ENCODE measurements around the gene KIAA0586. TPM values are rescaled to one million over a fixed set of nuclear protein-coding genes. Genes with fewer than 3 reads are reported as not detected.
A peak's percentile ranks its signal among the peaks of the same experiment; 100 is the strongest.

The KIAA0586 gene
- total and polyA plus RNA-seq, 2 of the 13 experiments (the other 11 are each of a cell fraction or from before 2014, with no cell fraction given): 12.6 to 25.2 TPM

DNA sequence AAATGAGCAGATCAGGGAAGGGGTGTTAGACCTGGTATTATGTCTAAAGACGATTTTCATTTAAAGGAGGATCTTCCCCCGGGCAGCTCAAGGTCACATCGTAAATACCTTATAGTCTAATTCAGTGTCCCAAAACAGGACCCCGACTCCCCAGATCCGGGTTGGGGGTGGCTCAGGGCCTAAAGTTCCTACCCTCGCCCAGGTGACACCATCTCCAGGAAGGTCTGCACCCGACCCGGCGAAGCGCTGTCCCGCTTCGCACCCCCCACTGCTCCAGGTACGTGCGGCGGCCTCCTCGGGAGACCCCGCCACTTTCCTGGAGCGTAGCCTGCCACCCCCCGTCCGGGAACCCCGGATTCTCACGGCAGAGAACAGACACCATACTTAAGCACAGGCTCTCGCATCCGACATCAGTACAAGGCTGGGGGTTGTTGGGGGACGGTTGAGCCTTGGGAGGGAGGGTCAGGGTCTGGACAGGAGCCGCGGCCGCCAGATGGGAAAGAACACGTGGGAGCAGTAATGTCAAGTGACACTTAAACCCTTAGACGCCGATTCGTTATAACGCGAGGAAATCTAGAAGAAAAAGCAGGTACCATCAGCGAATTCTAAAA lies 744 bp upstream of the KIAA0586 start (continued):
- TF ChIP-seq, protein P1, sequence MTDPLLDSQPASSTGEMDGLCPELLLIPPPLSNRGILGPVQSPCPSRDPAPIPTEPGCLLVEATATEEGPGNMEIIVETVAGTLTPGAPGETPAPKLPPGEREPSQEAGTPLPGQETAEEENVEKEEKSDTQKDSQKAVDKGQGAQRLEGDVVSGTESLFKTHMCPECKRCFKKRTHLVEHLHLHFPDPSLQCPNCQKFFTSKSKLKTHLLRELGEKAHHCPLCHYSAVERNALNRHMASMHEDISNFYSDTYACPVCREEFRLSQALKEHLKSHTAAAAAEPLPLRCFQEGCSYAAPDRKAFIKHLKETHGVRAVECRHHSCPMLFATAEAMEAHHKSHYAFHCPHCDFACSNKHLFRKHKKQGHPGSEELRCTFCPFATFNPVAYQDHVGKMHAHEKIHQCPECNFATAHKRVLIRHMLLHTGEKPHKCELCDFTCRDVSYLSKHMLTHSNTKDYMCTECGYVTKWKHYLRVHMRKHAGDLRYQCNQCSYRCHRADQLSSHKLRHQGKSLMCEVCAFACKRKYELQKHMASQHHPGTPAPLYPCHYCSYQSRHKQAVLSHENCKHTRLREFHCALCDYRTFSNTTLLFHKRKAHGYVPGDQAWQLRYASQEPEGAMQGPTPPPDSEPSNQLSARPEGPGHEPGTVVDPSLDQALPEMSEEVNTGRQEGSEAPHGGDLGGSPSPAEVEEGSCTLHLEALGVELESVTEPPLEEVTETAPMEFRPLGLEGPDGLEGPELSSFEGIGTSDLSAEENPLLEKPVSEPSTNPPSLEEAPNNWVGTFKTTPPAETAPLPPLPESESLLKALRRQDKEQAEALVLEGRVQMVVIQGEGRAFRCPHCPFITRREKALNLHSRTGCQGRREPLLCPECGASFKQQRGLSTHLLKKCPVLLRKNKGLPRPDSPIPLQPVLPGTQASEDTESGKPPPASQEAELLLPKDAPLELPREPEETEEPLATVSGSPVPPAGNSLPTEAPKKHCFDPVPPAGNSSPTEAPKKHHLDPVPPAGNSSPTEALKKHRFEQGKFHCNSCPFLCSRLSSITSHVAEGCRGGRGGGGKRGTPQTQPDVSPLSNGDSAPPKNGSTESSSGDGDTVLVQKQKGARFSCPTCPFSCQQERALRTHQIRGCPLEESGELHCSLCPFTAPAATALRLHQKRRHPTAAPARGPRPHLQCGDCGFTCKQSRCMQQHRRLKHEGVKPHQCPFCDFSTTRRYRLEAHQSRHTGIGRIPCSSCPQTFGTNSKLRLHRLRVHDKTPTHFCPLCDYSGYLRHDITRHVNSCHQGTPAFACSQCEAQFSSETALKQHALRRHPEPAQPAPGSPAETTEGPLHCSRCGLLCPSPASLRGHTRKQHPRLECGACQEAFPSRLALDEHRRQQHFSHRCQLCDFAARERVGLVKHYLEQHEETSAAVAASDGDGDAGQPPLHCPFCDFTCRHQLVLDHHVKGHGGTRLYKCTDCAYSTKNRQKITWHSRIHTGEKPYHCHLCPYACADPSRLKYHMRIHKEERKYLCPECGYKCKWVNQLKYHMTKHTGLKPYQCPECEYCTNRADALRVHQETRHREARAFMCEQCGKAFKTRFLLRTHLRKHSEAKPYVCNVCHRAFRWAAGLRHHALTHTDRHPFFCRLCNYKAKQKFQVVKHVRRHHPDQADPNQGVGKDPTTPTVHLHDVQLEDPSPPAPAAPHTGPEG (CRISPR knock-in tag; IDR thresholded peaks at IDR 0.05): 0 out of 2 replicates have a peak, but pooled peaks have one; percentile 64
- TF ChIP-seq ZNF12 (CRISPR knock-in tag; IDR thresholded peaks at IDR 0.05): 0 out of 2 replicates have a peak, but pooled peaks have one; percentile 20
- TF ChIP-seq NAIF1 (CRISPR knock-in tag; IDR thresholded peaks at IDR 0.05; ENCODE audit: borderline replicate concordance): 0 out of 2 replicates have a peak, but pooled peaks have one; percentile 4
- peak; percentile 70; the same call in 1 of the 2 replicates for TF ChIP-seq DZIP1 (CRISPR knock-in tag; IDR thresholded peaks at IDR 0.05)
- TF ChIP-seq ZNF670 (CRISPR knock-in tag; IDR thresholded peaks at IDR 0.05; ENCODE audit: borderline replicate concordance): peak; percentile 64; the same call in 1 of the 2 replicates
- TF ChIP-seq ZC3H13 (CRISPR knock-in tag; IDR thresholded peaks at IDR 0.05): no peak
- no peak for TF ChIP-seq FOXA3 (CRISPR knock-in tag; IDR thresholded peaks at IDR 0.05)
- no peak for TF ChIP-seq ZNF549 (CRISPR knock-in tag; IDR thresholded peaks at IDR 0.05)
- peak; percentile 28; the same call in 1 of the 2 replicates for TF ChIP-seq MEIS1 (CRISPR knock-in tag; IDR thresholded peaks at IDR 0.05; ENCODE audit: borderline replicate concordance)
- TF ChIP-seq, protein P2, sequence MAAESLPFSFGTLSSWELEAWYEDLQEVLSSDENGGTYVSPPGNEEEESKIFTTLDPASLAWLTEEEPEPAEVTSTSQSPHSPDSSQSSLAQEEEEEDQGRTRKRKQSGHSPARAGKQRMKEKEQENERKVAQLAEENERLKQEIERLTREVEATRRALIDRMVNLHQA (CRISPR knock-in tag; IDR thresholded peaks at IDR 0.05): no peak
- TF ChIP-seq BORCS8-MEF2B (CRISPR knock-in tag; IDR thresholded peaks at IDR 0.05): peak; percentile 79
- TF ChIP-seq, protein P3, sequence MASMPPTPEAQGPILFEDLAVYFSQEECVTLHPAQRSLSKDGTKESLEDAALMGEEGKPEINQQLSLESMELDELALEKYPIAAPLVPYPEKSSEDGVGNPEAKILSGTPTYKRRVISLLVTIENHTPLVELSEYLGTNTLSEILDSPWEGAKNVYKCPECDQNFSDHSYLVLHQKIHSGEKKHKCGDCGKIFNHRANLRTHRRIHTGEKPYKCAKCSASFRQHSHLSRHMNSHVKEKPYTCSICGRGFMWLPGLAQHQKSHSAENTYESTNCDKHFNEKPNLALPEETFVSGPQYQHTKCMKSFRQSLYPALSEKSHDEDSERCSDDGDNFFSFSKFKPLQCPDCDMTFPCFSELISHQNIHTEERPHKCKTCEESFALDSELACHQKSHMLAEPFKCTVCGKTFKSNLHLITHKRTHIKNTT (CRISPR knock-in tag; IDR thresholded peaks at IDR 0.05): no peak
- TF ChIP-seq, protein P4, sequence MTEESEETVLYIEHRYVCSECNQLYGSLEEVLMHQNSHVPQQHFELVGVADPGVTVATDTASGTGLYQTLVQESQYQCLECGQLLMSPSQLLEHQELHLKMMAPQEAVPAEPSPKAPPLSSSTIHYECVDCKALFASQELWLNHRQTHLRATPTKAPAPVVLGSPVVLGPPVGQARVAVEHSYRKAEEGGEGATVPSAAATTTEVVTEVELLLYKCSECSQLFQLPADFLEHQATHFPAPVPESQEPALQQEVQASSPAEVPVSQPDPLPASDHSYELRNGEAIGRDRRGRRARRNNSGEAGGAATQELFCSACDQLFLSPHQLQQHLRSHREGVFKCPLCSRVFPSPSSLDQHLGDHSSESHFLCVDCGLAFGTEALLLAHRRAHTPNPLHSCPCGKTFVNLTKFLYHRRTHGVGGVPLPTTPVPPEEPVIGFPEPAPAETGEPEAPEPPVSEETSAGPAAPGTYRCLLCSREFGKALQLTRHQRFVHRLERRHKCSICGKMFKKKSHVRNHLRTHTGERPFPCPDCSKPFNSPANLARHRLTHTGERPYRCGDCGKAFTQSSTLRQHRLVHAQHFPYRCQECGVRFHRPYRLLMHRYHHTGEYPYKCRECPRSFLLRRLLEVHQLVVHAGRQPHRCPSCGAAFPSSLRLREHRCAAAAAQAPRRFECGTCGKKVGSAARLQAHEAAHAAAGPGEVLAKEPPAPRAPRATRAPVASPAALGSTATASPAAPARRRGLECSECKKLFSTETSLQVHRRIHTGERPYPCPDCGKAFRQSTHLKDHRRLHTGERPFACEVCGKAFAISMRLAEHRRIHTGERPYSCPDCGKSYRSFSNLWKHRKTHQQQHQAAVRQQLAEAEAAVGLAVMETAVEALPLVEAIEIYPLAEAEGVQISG (CRISPR knock-in tag; IDR thresholded peaks at IDR 0.05): peak; percentile 15; the same call in 1 of the 2 replicates
- peak; percentile 16; the same call in 1 of the 2 replicates for TF ChIP-seq NFIC (IDR thresholded peaks at IDR 0.05; ENCODE audit: low read length)
- peak; percentile 40; the same call in 1 of the 2 replicates for TF ChIP-seq ZNF839 (CRISPR knock-in tag; IDR thresholded peaks at IDR 0.05; ENCODE audit: borderline replicate concordance)

Data from HepG2 (cell line).